B cell (primary cell): Measurements from ENCODE around the gene LZTS2. TPM values are rescaled to one million over a fixed set of nuclear protein-coding genes. Genes with fewer than 3 reads are reported as not detected.

Experiments
- ATAC-seq: fragments of 200-7000 bp; cut with Tn5 transposase; one replicate; pipeline ENCODE4 v1.10.0; 2021; ENCODE audit warnings: low read depth, mild to moderate bottlenecking, moderate number of reproducible peaks, moderate library complexity
- CTCF ChIA-PET: fragments of 350-600 bp; sonication (Branson Sonifier 250); formaldehyde crosslinking; loops from one replicate; lab custom pipeline; 2021; ENCODE audit warnings: antibody characterized with exemption, inconsistent platforms; lab: Charles Lee
- POLR2A ChIA-PET: fragments of 350-600 bp; sonication (Branson Sonifier 250); formaldehyde crosslinking; loops from one replicate; lab custom pipeline; 2021; ENCODE audit warnings: antibody characterized with exemption; lab: Charles Lee
- DNase-seq: peaks from one replicate; pipeline ENCODE4 v3.0.0; 2013
- H2AFZ ChIP-seq: 2 replicates; pipeline ENCODE4 v1.6.1; 2012; ENCODE audit warnings: mild to moderate bottlenecking, low read depth, low read length; ENCODE audit not compliant: insufficient read depth, poor library complexity, severe bottlenecking
- H3K27ac ChIP-seq, 2 donors: 1 replicate in 1 of 2; 2 replicates in 1 of 2; pipeline ENCODE4 v1.5.1; 2012 to 2013; ENCODE audit warnings: low read length in 2 of 2, mild to moderate bottlenecking in 2 of 2, moderate library complexity in 1 of 2
- H3K27me3 ChIP-seq, 4 experiments: fragments of 200-600 bp in 1 of 4; sonication (generic) in 1 of 4; replicated peaks in 1 of 4; 1 replicate in 2 of 4; 2 replicates in 2 of 4; pipeline versions ENCODE4 v1.6.1 to v1.7.0; 2013 to 2016; ENCODE audit warnings: low read length in 3 of 4, mild to moderate bottlenecking in 2 of 4, mixed read lengths in 1 of 4, moderate library complexity in 1 of 4; ENCODE audit not compliant: insufficient read depth in 4 of 4, control insufficient read depth in 3 of 4; ENCODE audit errors: control extremely low read depth in 1 of 4
- H3K36me3 ChIP-seq, 2 experiments: replicated peaks in 1 of 2; 1 replicate in 1 of 2; 2 replicates in 1 of 2; pipeline versions ENCODE4 v1.6.1 to v1.7.1; 2013; ENCODE audit warnings: low read length in 1 of 2; ENCODE audit not compliant: insufficient read depth in 2 of 2, control insufficient read depth in 1 of 2; ENCODE audit errors: control extremely low read depth in 1 of 2, extremely low read depth in 1 of 2
- H3K4me1 ChIP-seq, 2 donors: fragments of 200-600 bp in 1 of 2; sonication (generic) in 1 of 2; 1 replicate in 1 of 2; 2 replicates in 1 of 2; pipeline versions ENCODE4 v1.5.1 to v1.6.1; 2013 to 2017; ENCODE audit warnings: low read length in 2 of 2; ENCODE audit not compliant: control insufficient read depth in 2 of 2, insufficient read depth in 2 of 2
- H3K4me2 ChIP-seq: replicated peaks from 2 replicates; pipeline ENCODE3; 2012; ENCODE audit warnings: mild to moderate bottlenecking, low read depth, low read length; ENCODE audit not compliant: poor library complexity, severe bottlenecking
- H3K4me3 ChIP-seq, 5 experiments: fragments of 200-600 bp in 1 of 5; sonication (generic) in 1 of 5; 1 replicate in 3 of 5; 2 replicates in 2 of 5; pipeline versions ENCODE4 v1.5.1 to v1.7.0; 2011 to 2016; ENCODE audit warnings: low read length in 4 of 5, mild to moderate bottlenecking in 4 of 5, low read depth in 2 of 5, control low read depth in 1 of 5, moderate library complexity in 1 of 5; ENCODE audit not compliant: insufficient read depth in 1 of 5; ENCODE audit errors: control extremely low read depth in 1 of 5, extremely low read depth in 1 of 5
- H3K79me2 ChIP-seq: fragments of 200-600 bp; sonication (generic); one replicate; pipeline ENCODE4 v1.6.0; 2016; ENCODE audit warnings: low read length; ENCODE audit not compliant: control insufficient read depth, insufficient read depth
- H3K9ac ChIP-seq: fragments of 200-600 bp; sonication (generic); 2 replicates; pipeline ENCODE4 v1.6.1; 2017; ENCODE audit warnings: mild to moderate bottlenecking, low read length, moderate library complexity
- H3K9me3 ChIP-seq, 3 donors: one replicate each; pipeline versions ENCODE4 v1.6.1 to v1.7.1; 2013; ENCODE audit warnings: low read length in 2 of 3; ENCODE audit not compliant: control insufficient read depth in 2 of 3, insufficient read depth in 1 of 3; ENCODE audit errors: control extremely low read depth in 1 of 3
- H4K20me1 ChIP-seq: 2 replicates; pipeline ENCODE4 v1.6.0; 2012; ENCODE audit warnings: mild to moderate bottlenecking, low read length; ENCODE audit not compliant: insufficient read depth, control insufficient read depth, poor library complexity, severe bottlenecking
- H3K27ac Mint-ChIP-seq: one replicate; pipeline ENCODE4 v1.8.0; 2021; ENCODE audit warnings: mixed read lengths
- H3K27me3 Mint-ChIP-seq: one replicate; pipeline ENCODE4 v1.8.0; 2021; ENCODE audit warnings: mixed read lengths
- H3K4me1 Mint-ChIP-seq: one replicate; pipeline ENCODE4 v1.8.0; 2021; ENCODE audit warnings: mixed read lengths
- H3K4me3 Mint-ChIP-seq: one replicate; pipeline ENCODE4 v1.8.0; 2021; ENCODE audit warnings: mixed read lengths
- H3K9me3 Mint-ChIP-seq: one replicate; pipeline ENCODE4 v1.8.0; 2022; ENCODE audit warnings: mixed read lengths; ENCODE audit not compliant: insufficient read depth
- EZH2 ChIP-seq: IDR thresholded peaks from 2 replicates; pipeline ENCODE4 v1.6.1; 2012; ENCODE audit warnings: borderline replicate concordance, low read depth, mild to moderate bottlenecking, moderate library complexity, low read length; ENCODE audit not compliant: insufficient read depth, poor library complexity, severe bottlenecking
- WGBS: methylation state at CpG from one replicate; pipeline ENCODE4 v1.1.5; 2013; ENCODE audit warnings: missing lambda C conversion rate; ENCODE audit not compliant: insufficient coverage; 5-methylcytosine and 5-hydroxymethylcytosine counted together
- intact Hi-C: fragments of 100-400 bp; cut with micrococcal nuclease; formaldehyde crosslinking; loops from one replicate; pipeline ENCODE4 v1.10.0; 2022
- polyA plus RNA-seq: library from polyadenylated mRNA; depleted of rRNA; stranded (reverse); fragments of >200 nt; gene quantifications from 2 replicates; pipeline ENCODE4 v1.2.3, GENCODE V29; 2012
- total RNA-seq, 2 donors: library from RNA; stranded (reverse); fragments of 120-200 nt in 1 of 2; gene quantifications; 1 replicate in 1 of 2; 2 replicates in 1 of 2; pipeline versions ENCODE4 v1.2.3 to v1.2.4, GENCODE V29; 2013 to 2022
- TF ChIP-seq, protein P1 (sequence below): fragments of 200-600 bp; IDR thresholded peaks from one replicate; pipeline ENCODE4 v1.8.0; 2022; ENCODE audit warnings: antibody characterized with exemption, mild to moderate bottlenecking

LZTS2 gene
- total and polyA plus RNA-seq, 2 donors (not counting 1 experiment from before 2014, with no cell fraction given), result 23.2 to 36.9 TPM

DNA sequence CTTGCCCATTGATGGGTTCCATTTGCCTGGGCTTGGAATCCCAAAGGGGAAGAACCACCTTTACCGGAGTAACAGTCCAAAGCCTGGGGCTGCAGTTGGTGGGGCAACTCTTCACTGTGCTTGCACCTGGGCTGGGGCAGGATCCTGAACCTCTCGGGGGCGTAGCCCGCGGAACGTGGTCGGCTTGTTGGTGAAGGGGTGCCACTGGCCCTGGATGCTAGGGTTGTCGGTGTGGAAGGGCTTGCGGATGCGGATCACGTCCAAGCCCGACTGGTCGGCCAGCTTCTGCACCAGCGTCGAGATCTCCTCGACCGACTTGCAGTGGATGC lies 13.0 kb upstream of the LZTS2 start:
- Histone ChIP-seq H3K36me3 (peaks cover 0 to 37% of the 10 kb centered on the region in 2 experiments), H3K9me3 (no peaks in the 10 kb centered on the region), H3K4me2 (peak overlapping the region; percentile 82), H2AFZ (peak overlapping the region; percentile 98), H3K4me3 (peak overlapping the region; percentile 68 to 95 (median 94)), H3K79me2 (peaks cover 47% of the 10 kb centered on the region), H3K4me1 (peaks cover 18 to 28% of the 10 kb centered on the region in 2 donors), H3K27ac (no peak overlapping the region), H3K9ac (peak overlapping the region; percentile 77), H4K20me1 (peaks cover 22% of the 10 kb centered on the region), H3K27me3 (no peaks in the 10 kb centered on the region)
- 37% methylated on average over 17 of the region's 17 CpGs for WGBS
- ATAC-seq (no peak), DNase-seq (no peak)
- ChIA-PET CTCF (interaction anchor here (1.2 to 5.6 kb wide), 5 partner anchors 11 to 81 kb away, joined by 3 to 49 read pairs (median 5); partner anchors contain the start of gene SEMA4G), POLR2A (interaction anchor here (2.4 kb wide), 1 partner anchor 11 kb away, joined by 15 read pairs; no protein-coding TSS in a partner anchor)
- H3K4me1 Mint-ChIP-seq, result peaks cover 36% of the 10 kb centered on the region
- intact Hi-C loops, result loop anchor here (2.0 kb wide), 2 partner anchors 16 to 700 kb away; partner anchors contain the start of gene BLOC1S2
- no peaks in the 10 kb centered on the region for H3K9me3 Mint-ChIP-seq
- no peak overlapping the region for H3K27ac Mint-ChIP-seq
- no peaks in the 10 kb centered on the region for H3K27me3 Mint-ChIP-seq
- TF ChIP-seq, protein P1, sequence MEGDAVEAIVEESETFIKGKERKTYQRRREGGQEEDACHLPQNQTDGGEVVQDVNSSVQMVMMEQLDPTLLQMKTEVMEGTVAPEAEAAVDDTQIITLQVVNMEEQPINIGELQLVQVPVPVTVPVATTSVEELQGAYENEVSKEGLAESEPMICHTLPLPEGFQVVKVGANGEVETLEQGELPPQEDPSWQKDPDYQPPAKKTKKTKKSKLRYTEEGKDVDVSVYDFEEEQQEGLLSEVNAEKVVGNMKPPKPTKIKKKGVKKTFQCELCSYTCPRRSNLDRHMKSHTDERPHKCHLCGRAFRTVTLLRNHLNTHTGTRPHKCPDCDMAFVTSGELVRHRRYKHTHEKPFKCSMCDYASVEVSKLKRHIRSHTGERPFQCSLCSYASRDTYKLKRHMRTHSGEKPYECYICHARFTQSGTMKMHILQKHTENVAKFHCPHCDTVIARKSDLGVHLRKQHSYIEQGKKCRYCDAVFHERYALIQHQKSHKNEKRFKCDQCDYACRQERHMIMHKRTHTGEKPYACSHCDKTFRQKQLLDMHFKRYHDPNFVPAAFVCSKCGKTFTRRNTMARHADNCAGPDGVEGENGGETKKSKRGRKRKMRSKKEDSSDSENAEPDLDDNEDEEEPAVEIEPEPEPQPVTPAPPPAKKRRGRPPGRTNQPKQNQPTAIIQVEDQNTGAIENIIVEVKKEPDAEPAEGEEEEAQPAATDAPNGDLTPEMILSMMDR, result no peak
- TF ChIP-seq EZH2, result no peak
- peak overlapping the region; percentile 97 for H3K4me3 Mint-ChIP-seq

DNA sequence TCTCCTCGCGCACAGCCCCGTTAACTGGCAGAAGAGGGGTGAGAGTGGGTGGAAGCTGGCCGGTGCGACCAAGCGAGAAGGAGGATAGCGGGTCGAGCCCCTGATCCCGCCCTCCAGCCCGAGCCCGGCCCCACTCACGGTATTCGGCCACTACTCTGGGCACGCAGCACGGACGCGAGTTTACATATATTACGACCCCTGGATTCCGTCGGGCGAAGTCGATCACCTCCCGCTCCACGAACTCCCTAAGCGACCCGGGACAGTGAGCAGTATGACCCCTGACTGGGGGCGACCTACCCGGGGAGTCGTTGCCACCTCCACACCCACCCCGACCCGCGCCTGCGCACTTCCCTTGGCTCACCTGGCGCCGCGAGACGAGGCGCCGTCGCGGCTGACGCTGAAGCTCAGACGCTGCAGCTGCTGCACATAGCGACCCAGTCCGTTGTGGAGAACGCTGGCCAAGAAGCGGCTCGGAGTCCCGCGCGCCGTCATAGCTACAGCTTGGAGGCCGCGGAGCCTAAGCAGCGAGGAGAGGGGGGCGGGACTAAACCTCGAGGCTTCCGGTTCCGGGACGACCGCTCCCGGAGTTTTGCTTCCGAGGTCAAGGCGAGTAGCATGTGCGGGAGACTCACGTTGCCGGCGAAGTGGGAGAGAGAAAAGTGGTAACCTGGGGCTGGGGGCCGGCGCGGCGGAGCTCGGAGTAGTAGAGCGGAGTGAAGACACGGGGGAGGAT lies 12.5 kb upstream of the LZTS2 start, which contains the start of the genes MRPL43 and TWNK:
Gene MRPL43 (minus strand): TSS at position 546 of the 733 bp plus-strand sequence. CDS start 54 bp downstream, at position 492.
Gene TWNK (plus strand): TSS at position 592 of the 733 bp plus-strand sequence. CDS start 668 bp downstream, outside the sequence.
- Histone ChIP-seq H3K9me3 (no peaks in the 10 kb centered on the region), H2AFZ (peak within 1 kb of the TSS; percentile 98), H4K20me1 (peaks cover 22% of the 10 kb centered on the region), H3K27me3 (no peaks in the 10 kb centered on the region), H3K27ac (peak within 1 kb of the TSS; percentile 15 to 51), H3K9ac (peak within 1 kb of the TSS; percentile 77), H3K4me1 (peaks cover 18 to 28% of the 10 kb centered on the region in 2 donors), H3K4me3 (peak within 1 kb of the TSS; percentile 68 to 95 (median 94)), H3K79me2 (peaks cover 47% of the 10 kb centered on the region), H3K36me3 (peaks cover 0 to 36% of the 10 kb centered on the region in 2 experiments), H3K4me2 (peak within 1 kb of the TSS; percentile 82)
- CTCF ChIA-PET, result interaction anchor here (1.2 to 5.6 kb wide), 5 partner anchors 10 to 80 kb away, joined by 3 to 49 read pairs (median 5); partner anchors contain the start of gene SEMA4G
- H3K27me3 Mint-ChIP-seq, result no peaks in the 10 kb centered on the region
- H3K9me3 Mint-ChIP-seq, result no peaks in the 10 kb centered on the region
- ATAC-seq (peak; percentile 93), DNase-seq (peak; percentile 91)
- H3K4me1 Mint-ChIP-seq, result peaks cover 36% of the 10 kb centered on the region
- peak within 1 kb of the TSS; percentile 97 for H3K4me3 Mint-ChIP-seq
- under 1% methylated on average over 75 of the region's 75 CpGs for WGBS
- intact Hi-C loops, result loop anchor here (1.0 to 2.0 kb wide), 5 partner anchors 10 to 700 kb away; partner anchors contain the start of genes BLOC1S2 and SLF2
- no peak for TF ChIP-seq EZH2
- TF ChIP-seq, protein P1, result no peak
- H3K27ac Mint-ChIP-seq, result peak within 1 kb of the TSS; percentile 84
- POLR2A ChIA-PET, result interaction anchor here (2.4 kb wide), 1 partner anchor 10 kb away, joined by 15 read pairs; no protein-coding TSS in a partner anchor
